WTC11 (cell line): ENCODE measurements around the gene CNTNAP2.

ENCODE experiments used
- ATF1 ChIP-seq: sonication (generic); formaldehyde crosslinking; IDR thresholded peaks from 2 replicates; pipeline ENCODE4 v1.8.1; 2023; ENCODE audit warnings: mild to moderate bottlenecking, moderate library complexity, missing genetic modification reagents
- CTCF ChIP-seq: fragments of 200-600 bp; IDR thresholded peaks from 2 replicates; pipeline ENCODE4 v1.8.0; 2022; ENCODE audit warnings: antibody characterized with exemption
- ETV6 ChIP-seq: sonication (generic); formaldehyde crosslinking; IDR thresholded peaks from 2 replicates; pipeline ENCODE4 v1.8.1; 2022; ENCODE audit warnings: mild to moderate bottlenecking, missing genetic modification reagents
- NR1H2 ChIP-seq: sonication (generic); formaldehyde crosslinking; IDR thresholded peaks from 2 replicates; pipeline ENCODE4 v1.9.0; 2021; ENCODE audit warnings: mild to moderate bottlenecking, moderate library complexity, missing genetic modification reagents
- PRRX2 ChIP-seq: fragments of 250-450 bp; sonication (Bioruptor Pico); IDR thresholded peaks from 2 replicates; pipeline ENCODE4 v1.8.0; 2021; ENCODE audit warnings: mild to moderate bottlenecking
- ZBTB21 ChIP-seq: sonication (generic); formaldehyde crosslinking; IDR thresholded peaks from 2 replicates; pipeline ENCODE4 v1.8.1; 2023; ENCODE audit warnings: mild to moderate bottlenecking, missing genetic modification reagents, borderline replicate concordance
- TF ChIP-seq, protein P1 (sequence below): sonication (generic); formaldehyde crosslinking; IDR thresholded peaks from 2 replicates; pipeline ENCODE4 v1.8.1; 2023; ENCODE audit warnings: mild to moderate bottlenecking, missing genetic modification reagents, moderate library complexity
- TF ChIP-seq, protein P2 (sequence below): sonication (generic); formaldehyde crosslinking; IDR thresholded peaks from 2 replicates; pipeline ENCODE4 v1.8.1; 2023; ENCODE audit warnings: mild to moderate bottlenecking, moderate library complexity, missing genetic modification reagents
- TF ChIP-seq, protein P3 (sequence below): sonication (generic); formaldehyde crosslinking; conservative IDR thresholded peaks from 2 replicates; pipeline ENCODE4 v1.8.1; 2023; ENCODE audit warnings: mild to moderate bottlenecking, low read depth, missing genetic modification reagents, moderate library complexity

DNA sequence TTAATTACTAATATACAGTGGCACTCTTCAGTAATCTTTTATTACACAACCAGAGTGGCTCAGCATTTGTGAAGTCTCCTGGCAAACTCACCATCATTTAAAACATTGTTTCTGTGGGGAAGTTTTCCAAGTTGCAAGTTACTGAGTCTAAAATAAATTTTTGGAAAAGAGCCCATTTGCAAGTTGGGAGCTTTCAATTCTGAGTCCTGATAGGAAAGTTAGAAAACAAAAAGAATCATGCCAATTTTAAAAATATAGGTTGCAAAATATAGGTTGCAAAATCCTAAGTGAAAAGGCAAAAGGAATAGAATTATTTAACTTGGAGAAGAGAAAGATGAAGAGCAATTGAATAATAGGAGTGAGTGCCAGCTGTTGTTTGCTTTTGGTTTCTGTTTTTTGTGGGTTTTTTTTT, 2095.1 kb downstream of the CNTNAP2 start:
- no peak for TF ChIP-seq CTCF
- TF ChIP-seq, protein P1, sequence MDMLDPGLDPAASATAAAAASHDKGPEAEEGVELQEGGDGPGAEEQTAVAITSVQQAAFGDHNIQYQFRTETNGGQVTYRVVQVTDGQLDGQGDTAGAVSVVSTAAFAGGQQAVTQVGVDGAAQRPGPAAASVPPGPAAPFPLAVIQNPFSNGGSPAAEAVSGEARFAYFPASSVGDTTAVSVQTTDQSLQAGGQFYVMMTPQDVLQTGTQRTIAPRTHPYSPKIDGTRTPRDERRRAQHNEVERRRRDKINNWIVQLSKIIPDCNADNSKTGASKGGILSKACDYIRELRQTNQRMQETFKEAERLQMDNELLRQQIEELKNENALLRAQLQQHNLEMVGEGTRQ: no peak
- TF ChIP-seq, protein P2, sequence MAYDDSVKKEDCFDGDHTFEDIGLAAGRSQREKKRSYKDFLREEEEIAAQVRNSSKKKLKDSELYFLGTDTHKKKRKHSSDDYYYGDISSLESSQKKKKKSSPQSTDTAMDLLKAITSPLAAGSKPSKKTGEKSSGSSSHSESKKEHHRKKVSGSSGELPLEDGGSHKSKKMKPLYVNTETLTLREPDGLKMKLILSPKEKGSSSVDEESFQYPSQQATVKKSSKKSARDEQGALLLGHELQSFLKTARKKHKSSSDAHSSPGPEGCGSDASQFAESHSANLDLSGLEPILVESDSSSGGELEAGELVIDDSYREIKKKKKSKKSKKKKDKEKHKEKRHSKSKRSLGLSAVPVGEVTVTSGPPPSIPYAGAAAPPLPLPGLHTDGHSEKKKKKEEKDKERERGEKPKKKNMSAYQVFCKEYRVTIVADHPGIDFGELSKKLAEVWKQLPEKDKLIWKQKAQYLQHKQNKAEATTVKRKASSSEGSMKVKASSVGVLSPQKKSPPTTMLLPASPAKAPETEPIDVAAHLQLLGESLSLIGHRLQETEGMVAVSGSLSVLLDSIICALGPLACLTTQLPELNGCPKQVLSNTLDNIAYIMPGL (CRISPR knock-in tag): no peak
- no peak for TF ChIP-seq ZBTB21 (CRISPR knock-in tag)
- TF ChIP-seq NR1H2 (CRISPR knock-in tag): no peak
- no peak for TF ChIP-seq ATF1
- TF ChIP-seq, protein P3, sequence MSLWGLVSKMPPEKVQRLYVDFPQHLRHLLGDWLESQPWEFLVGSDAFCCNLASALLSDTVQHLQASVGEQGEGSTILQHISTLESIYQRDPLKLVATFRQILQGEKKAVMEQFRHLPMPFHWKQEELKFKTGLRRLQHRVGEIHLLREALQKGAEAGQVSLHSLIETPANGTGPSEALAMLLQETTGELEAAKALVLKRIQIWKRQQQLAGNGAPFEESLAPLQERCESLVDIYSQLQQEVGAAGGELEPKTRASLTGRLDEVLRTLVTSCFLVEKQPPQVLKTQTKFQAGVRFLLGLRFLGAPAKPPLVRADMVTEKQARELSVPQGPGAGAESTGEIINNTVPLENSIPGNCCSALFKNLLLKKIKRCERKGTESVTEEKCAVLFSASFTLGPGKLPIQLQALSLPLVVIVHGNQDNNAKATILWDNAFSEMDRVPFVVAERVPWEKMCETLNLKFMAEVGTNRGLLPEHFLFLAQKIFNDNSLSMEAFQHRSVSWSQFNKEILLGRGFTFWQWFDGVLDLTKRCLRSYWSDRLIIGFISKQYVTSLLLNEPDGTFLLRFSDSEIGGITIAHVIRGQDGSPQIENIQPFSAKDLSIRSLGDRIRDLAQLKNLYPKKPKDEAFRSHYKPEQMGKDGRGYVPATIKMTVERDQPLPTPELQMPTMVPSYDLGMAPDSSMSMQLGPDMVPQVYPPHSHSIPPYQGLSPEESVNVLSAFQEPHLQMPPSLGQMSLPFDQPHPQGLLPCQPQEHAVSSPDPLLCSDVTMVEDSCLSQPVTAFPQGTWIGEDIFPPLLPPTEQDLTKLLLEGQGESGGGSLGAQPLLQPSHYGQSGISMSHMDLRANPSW (CRISPR knock-in tag): no peak
- no peak for TF ChIP-seq ETV6 (CRISPR knock-in tag)
- TF ChIP-seq PRRX2 (CRISPR knock-in tag): no peak
